Transverse colon (tissue), 4 donors: ENCODE data around the gene HOXB13. TPM values are rescaled to one million over a fixed set of nuclear protein-coding genes. Genes with fewer than 3 reads are reported as not detected.
A peak's percentile ranks its signal among the peaks of the same experiment; 100 is the strongest.

Source experiments
- DNase-seq: peaks from one replicate; pipeline ENCODE4 v3.0.0-alpha.2; 2019
- H3K27ac ChIP-seq, 4 donors: fragments of 200-600 bp; sonication (generic); 2 replicates each; pipeline ENCODE4 v1.5.1; 2016 to 2018; ENCODE audit warnings: inconsistent platforms in 4 of 4
- H3K27me3 ChIP-seq: fragments of 200-600 bp; sonication (generic); 2 replicates; pipeline ENCODE4 v1.5.1; 2017; ENCODE audit warnings: inconsistent platforms
- H3K36me3 ChIP-seq, 4 donors: fragments of 200-600 bp; sonication (generic); 2 replicates each; pipeline ENCODE4 v1.5.1; 2017 to 2019; ENCODE audit warnings: inconsistent platforms in 4 of 4
- H3K4me1 ChIP-seq, 4 donors: fragments of 200-600 bp; sonication (generic); 2 replicates each; pipeline ENCODE4 v1.5.1; 2017 to 2020; ENCODE audit warnings: inconsistent platforms in 4 of 4
- H3K4me3 ChIP-seq, 4 donors: fragments of 200-600 bp; sonication (generic); 1 replicate in 1 of 4; 2 replicates in 3 of 4; pipeline versions ENCODE4 v1.5.1 to v1.6.1; 2017 to 2019; ENCODE audit warnings: inconsistent platforms in 4 of 4
- H3K9me3 ChIP-seq, 2 donors: fragments of 200-600 bp; sonication (generic); 2 replicates each; pipeline ENCODE4 v1.5.1; 2017 to 2019; ENCODE audit warnings: inconsistent platforms in 2 of 2
- EP300 ChIP-seq: sonication (generic); formaldehyde crosslinking; IDR thresholded peaks from one replicate; pipeline ENCODE4 v1.6.1; 2017; ENCODE audit warnings: antibody characterized with exemption, low read depth
- POLR2A ChIP-seq: fragments of 450-650 bp; IDR thresholded peaks from one replicate; pipeline ENCODE4 v1.6.1; 2016; ENCODE audit warnings: antibody characterized with exemption, mild to moderate bottlenecking, moderate library complexity
- POLR2AphosphoS5 ChIP-seq, 3 donors: sonication (generic); formaldehyde crosslinking; IDR thresholded peaks; one replicate each; pipeline ENCODE4 v1.6.1; 2016; ENCODE audit warnings: antibody characterized with exemption in 3 of 3
- WGBS, 2 donors: methylation state at CpG; one replicate each; pipeline ENCODE4 v1.1.5; 2018; ENCODE audit warnings: low coverage in 1 of 2; 5-methylcytosine and 5-hydroxymethylcytosine counted together
- in situ Hi-C, 4 donors: fragments of 200-750 bp; cut with MboI; loops; one replicate each; pipeline versions ENCODE4 v1.15.0 to v1.15.1; 2017; ENCODE audit warnings: low sequenced_read_pairs in 3 of 4, low pct_ligation_motif_present in 1 of 4, low pct_unique_long_range_greater_than_20kb in 1 of 4
- intact Hi-C: fragments of 100-400 bp; cut with DNase I; formaldehyde crosslinking; loops from one replicate; pipeline ENCODE4 v1.15.1; 2023; ENCODE audit warnings: low total_unique reads
- total RNA-seq, 4 donors: library from RNA; depleted of rRNA; stranded (reverse); fragments of >200 nt; gene quantifications; one replicate each; pipeline ENCODE4 v1.1.0, GENCODE V29; 2016
- TF ChIP-seq, protein P1 (sequence below), 5 experiments: fragments of 200-600 bp in 3 of 5; fragments of 450-650 bp in 2 of 5; sonication (generic) in 3 of 5; IDR thresholded peaks; 1 replicate in 2 of 5; 2 replicates in 3 of 5; pipeline ENCODE4 v1.5.1; 2016 to 2017; ENCODE audit warnings: antibody characterized with exemption in 5 of 5, inconsistent platforms in 3 of 5, mild to moderate bottlenecking in 2 of 5, moderate library complexity in 1 of 5

Gene HOXB13
- 1 to 10 TPM; 1.2 to 5.7 (median 3.5) TPM for total RNA-seq

DNA sequence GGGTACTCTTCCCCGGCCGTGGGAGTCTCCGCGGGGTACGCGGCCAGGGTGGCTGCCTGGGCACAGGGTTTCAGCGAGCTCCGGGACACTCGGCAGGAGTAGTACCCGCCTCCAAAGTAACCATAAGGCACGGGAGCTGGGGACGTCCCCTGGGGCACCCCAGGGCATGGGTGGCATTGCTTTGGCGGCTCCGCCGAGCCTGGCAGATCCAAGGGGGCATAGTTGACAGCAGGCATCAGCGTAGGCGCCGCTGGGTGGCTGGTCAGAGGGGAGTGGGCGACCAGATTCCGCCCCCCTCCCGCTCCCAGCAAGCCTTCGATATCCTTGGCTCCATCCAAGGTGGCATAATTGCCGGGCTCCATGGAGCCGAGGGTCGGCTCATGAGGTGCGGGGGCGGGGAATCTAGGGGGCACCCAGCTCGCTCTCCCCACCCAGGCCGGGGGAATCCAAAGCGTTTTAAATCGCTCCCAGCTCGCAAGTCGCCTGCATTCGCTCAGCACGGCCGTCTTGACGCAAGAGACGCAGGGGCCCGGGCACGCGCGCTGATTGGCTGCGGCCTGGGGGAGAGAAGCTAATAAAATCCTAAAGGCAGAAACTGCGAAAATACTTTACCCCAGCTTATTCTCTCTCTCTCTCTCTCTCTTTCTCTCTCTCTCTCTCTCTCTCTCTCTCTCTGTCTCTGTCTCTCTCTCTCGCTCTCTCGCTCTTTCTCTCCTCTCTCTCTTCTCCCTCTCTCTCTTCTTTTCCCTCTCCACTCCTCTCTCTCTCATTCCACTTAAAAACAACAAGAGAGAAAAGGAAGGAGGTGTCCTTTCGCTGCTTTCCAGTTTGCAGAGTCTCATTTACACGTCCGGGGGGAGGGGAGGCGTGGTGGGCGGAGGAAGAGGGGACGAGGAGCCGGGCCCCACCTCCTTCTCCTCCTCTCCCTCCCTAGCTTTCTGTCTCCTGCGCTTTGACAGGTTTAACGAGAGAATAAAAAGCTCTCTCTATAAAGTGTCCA is at the start of gene HOXB13:
TSS of gene HOXB13 (minus strand) at position 519 of the 1,000 bp plus-strand sequence. CDS start at position 362, 157 bp downstream.
- in situ Hi-C loops (no loop called here), intact Hi-C loops (loop anchor here (10.0 kb wide), 2 partner anchors 146 to 276 kb away; no protein-coding TSS in a partner anchor)
- peak; percentile 54 for TF ChIP-seq POLR2A
- no peak for TF ChIP-seq EP300
- TF ChIP-seq, protein P1, sequence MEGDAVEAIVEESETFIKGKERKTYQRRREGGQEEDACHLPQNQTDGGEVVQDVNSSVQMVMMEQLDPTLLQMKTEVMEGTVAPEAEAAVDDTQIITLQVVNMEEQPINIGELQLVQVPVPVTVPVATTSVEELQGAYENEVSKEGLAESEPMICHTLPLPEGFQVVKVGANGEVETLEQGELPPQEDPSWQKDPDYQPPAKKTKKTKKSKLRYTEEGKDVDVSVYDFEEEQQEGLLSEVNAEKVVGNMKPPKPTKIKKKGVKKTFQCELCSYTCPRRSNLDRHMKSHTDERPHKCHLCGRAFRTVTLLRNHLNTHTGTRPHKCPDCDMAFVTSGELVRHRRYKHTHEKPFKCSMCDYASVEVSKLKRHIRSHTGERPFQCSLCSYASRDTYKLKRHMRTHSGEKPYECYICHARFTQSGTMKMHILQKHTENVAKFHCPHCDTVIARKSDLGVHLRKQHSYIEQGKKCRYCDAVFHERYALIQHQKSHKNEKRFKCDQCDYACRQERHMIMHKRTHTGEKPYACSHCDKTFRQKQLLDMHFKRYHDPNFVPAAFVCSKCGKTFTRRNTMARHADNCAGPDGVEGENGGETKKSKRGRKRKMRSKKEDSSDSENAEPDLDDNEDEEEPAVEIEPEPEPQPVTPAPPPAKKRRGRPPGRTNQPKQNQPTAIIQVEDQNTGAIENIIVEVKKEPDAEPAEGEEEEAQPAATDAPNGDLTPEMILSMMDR (IDR thresholded peaks at IDR 0.05): no peak
- TF ChIP-seq POLR2AphosphoS5 (IDR thresholded peaks at IDR 0.05): no peak
- H3K9me3 ChIP-seq: no peaks in the 10 kb centered on the region
- H3K4me3 ChIP-seq: peak within 1 kb of the TSS in 3 of 4 donors; percentile 15 to 56 (median 51)
- WGBS, 2 donors: 0 to 8% methylated on average over 11 to 55 of the region's 55 CpGs
- peaks cover 100% of the 10 kb centered on the region for H3K27me3 ChIP-seq
- peak within 1 kb of the TSS in 3 of 4 donors; percentile 10 to 86 (median 70) for H3K27ac ChIP-seq
- H3K4me1 ChIP-seq: peaks cover 12 to 45% (median 42%) of the 10 kb centered on the region in 4 donors
- no peaks in the 10 kb centered on the region for H3K36me3 ChIP-seq
- peak; percentile 73 for DNase-seq

DNA sequence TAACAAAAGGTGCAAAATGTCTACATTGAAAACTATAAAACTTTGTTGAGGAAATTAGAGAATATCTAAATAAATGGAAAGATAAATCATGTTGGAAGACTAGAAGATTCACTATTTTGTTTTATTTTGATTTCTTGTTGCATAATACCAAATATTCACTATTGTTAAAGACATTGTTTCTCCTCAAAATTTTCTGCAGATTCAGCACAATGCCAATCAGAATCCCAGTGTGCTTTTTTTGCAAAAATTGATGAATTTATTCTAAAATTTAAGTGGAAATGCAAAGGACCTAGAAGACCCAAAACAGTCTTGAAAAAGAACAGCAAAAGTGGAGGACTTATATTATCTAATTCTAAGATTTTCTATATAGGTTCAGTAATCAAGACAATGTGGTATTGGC is 48.1 kb upstream of the HOXB13 start:
- no peaks in the 10 kb centered on the region for H3K4me1 ChIP-seq
- intact Hi-C loops (no loop called here), in situ Hi-C loops (loop anchor here in 3 of 4 donors (25.0 kb wide), 3 partner anchors 89 to 261 kb away; no protein-coding TSS in a partner anchor)
- H3K27me3 ChIP-seq: peaks cover 23% of the 10 kb centered on the region
- no peak overlapping the region for H3K27ac ChIP-seq
- no peak for DNase-seq
- no peak overlapping the region for H3K4me3 ChIP-seq
- TF ChIP-seq, protein P1 (IDR thresholded peaks at IDR 0.05): no peak
- TF ChIP-seq POLR2A (no peak), EP300 (no peak), POLR2AphosphoS5 (IDR thresholded peaks at IDR 0.05) (no peak)
- no peaks in the 10 kb centered on the region for H3K36me3 ChIP-seq
- H3K9me3 ChIP-seq: no peaks in the 10 kb centered on the region

DNA sequence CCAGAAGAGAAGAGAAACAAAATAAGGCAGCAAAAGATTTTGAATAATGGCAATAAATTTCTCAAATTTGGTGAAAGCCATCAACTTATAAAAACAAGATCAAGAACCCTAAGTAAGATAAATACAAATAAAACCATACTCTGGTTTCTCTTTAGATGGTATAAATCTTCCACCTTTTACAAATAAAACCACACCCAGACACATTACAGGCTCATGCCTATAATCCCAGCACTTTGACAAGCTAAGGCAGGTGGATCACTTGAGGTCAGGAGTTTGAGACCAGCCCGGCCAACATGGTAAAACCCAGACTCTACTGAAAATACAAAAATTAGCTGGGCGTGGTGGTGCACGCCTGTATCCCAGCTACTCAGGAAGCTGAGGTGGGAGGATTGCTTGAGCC is 44.7 kb upstream of the HOXB13 start:
- H3K4me3 ChIP-seq: no peak overlapping the region
- no peaks in the 10 kb centered on the region for H3K9me3 ChIP-seq
- H3K4me1 ChIP-seq: no peaks in the 10 kb centered on the region
- H3K36me3 ChIP-seq: no peaks in the 10 kb centered on the region
- H3K27ac ChIP-seq: no peak overlapping the region
- in situ Hi-C loops (no loop called here), intact Hi-C loops (no loop called here)
- H3K27me3 ChIP-seq: peaks cover 27% of the 10 kb centered on the region
- DNase-seq: no peak
- TF ChIP-seq POLR2A (no peak), EP300 (no peak), POLR2AphosphoS5 (IDR thresholded peaks at IDR 0.05) (no peak)
- TF ChIP-seq, protein P1 (IDR thresholded peaks at IDR 0.05): no peak
- WGBS, 2 donors: 45 to 50% methylated on average over 1 to 3 of the region's 3 CpGs

DNA sequence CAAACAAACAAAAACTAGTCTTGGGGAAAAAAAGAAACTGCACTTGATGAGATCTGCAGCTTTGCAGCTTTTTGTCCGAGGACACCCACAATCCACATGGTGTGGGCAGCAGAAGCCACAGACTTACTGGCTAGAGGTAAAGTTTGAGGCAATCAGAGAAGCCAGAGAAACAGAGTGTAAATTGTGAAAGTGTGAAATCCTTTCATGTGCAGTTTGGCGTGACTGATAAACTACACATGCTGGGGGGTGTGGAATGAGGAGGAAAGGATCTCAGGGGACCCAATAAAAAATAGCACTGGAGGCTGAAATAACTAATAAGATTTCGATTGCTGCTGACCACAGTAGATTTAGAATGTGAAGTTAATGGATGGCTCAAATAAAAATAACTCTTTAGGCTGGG is 42.4 kb upstream of the HOXB13 start:
- H3K27me3 ChIP-seq: peaks cover 21% of the 10 kb centered on the region
- no peak overlapping the region for H3K4me3 ChIP-seq
- no peaks in the 10 kb centered on the region for H3K9me3 ChIP-seq
- in situ Hi-C loops (no loop called here), intact Hi-C loops (no loop called here)
- TF ChIP-seq POLR2A (no peak), POLR2AphosphoS5 (IDR thresholded peaks at IDR 0.05) (no peak), EP300 (no peak)
- TF ChIP-seq, protein P1 (IDR thresholded peaks at IDR 0.05): no peak
- no peaks in the 10 kb centered on the region for H3K36me3 ChIP-seq
- no peaks in the 10 kb centered on the region for H3K4me1 ChIP-seq
- no peak for DNase-seq
- H3K27ac ChIP-seq: no peak overlapping the region
- 62 to 67% methylated on average over 3 of the region's 3 CpGs for WGBS, 2 donors
